Coronary artery (tissue), 2 donors: ENCODE results near the gene PHC1.

Experiments used
- DNase-seq: peaks from one replicate; pipeline ENCODE4 v3.0.0-alpha.2; 2017; ENCODE audit warnings: low spot score
- H3K27ac ChIP-seq, 2 donors: fragments of 200-600 bp; sonication (generic); one replicate each; pipeline ENCODE4 v1.5.1; 2016 to 2019
- H3K4me3 ChIP-seq: fragments of 200-600 bp; sonication (generic); 2 replicates; pipeline ENCODE4 v1.5.1; 2016; ENCODE audit warnings: mild to moderate bottlenecking, moderate library complexity
- TF ChIP-seq, protein P1 (sequence below): fragments of 200-600 bp; sonication (generic); IDR thresholded peaks from one replicate; pipeline ENCODE4 v1.5.1; 2019; ENCODE audit warnings: antibody characterized with exemption

The PHC1 gene

DNA sequence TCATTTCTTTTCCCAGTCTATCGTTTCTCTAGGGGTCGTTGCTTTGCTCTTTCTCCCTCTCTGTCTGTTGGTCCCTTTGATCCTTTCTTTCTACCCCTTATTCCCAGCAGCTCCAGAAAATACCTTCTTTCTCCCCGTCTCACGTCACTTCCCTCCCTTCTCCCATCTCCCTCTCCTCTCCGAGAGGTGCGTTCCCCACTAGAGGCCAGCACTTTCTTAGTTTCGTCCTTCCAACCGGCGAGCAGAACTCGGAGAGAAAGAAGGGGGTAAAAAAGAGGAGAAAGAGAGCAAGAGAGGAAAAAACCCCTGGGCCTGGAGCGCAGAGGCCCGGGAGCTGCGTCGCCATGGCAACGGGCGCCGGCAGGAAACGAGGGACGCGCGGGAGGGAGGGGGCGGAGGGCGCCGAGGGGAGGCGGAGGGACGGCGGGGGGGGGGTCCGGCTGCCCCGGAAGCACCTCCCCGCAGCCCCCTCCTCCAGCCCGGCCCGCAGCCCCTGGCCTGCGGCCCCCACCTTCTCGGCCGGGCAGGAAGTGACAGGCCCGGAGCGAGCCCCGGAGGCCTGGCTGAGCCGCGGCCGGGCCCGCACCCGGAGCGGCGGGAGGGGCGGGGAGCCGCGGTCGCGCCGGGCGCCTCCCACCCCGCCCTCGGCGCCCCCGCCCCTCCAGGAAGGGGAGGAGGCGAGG, at the start of gene PHC1:
Gene PHC1, plus strand, starts transcription at position 477 of the 683 bp plus-strand sequence. CDS start 3,169 bp downstream, outside the sequence.
- peak; percentile 87 for DNase-seq
- Histone ChIP-seq H3K4me3 (peak within 1 kb of the TSS; percentile 79), H3K27ac (peak within 1 kb of the TSS; percentile 86 to 95)

GRCh38 chr12:8866429-8866828, 47.9 kb upstream of the PHC1 start:
- DNase-seq = no peak
- Histone ChIP-seq H3K27ac (no peak overlapping the region), H3K4me3 (no peak overlapping the region)
- TF ChIP-seq, protein P1, sequence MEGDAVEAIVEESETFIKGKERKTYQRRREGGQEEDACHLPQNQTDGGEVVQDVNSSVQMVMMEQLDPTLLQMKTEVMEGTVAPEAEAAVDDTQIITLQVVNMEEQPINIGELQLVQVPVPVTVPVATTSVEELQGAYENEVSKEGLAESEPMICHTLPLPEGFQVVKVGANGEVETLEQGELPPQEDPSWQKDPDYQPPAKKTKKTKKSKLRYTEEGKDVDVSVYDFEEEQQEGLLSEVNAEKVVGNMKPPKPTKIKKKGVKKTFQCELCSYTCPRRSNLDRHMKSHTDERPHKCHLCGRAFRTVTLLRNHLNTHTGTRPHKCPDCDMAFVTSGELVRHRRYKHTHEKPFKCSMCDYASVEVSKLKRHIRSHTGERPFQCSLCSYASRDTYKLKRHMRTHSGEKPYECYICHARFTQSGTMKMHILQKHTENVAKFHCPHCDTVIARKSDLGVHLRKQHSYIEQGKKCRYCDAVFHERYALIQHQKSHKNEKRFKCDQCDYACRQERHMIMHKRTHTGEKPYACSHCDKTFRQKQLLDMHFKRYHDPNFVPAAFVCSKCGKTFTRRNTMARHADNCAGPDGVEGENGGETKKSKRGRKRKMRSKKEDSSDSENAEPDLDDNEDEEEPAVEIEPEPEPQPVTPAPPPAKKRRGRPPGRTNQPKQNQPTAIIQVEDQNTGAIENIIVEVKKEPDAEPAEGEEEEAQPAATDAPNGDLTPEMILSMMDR = no peak

- Histone ChIP-seq H3K4me3 (no peak overlapping the region), H3K27ac (no peak overlapping the region)
- DNase-seq = no peak
- TF ChIP-seq, protein P1 = no peak
These were observed 47.3 kb upstream of the PHC1 start for GRCh38 chr12:8867009-8867408.

DNA sequence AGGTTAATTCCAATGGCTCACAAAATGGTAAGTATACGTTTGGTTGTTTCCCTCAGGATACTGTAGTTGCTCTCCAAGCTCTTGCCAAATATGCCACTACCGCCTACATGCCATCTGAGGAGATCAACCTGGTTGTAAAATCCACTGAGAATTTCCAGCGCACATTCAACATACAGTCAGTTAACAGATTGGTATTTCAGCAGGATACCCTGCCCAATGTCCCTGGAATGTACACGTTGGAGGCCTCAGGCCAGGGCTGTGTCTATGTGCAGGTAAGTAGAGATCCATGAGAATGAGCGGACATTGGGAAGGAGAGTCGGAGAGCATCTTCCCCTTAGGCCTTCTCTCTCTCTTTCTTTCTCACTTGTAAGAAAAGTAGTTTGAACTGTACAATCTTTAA, 46.5 kb upstream of the PHC1 start:
- TF ChIP-seq, protein P1 = no peak
- DNase-seq = no peak
- H3K4me3 ChIP-seq = no peak overlapping the region

DNA sequence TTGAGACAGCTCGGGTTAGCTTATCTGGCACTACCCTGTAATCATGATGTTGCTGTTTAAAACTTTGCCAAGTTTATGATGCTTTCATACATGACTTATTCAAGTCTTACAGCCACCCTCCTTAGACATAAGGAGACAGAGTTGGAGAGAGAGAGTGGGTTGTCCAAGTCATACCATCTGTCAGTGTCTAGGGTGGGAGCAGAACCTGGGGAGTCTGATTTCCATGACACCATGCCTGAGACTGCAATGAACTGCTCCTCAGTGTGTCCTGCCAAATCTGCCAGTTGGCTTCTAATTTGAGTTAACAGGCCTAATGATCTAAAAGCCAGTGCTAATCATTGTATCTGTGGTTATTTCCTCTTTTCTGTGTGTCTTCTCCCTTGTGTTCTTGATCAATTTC, 43.7 kb upstream of the PHC1 start:
- no peak overlapping the region for H3K4me3 ChIP-seq
- TF ChIP-seq, protein P1 = no peak
- H3K27ac ChIP-seq = no peak overlapping the region
- no peak for DNase-seq

More for the DNA sequence above, 46.5 kb upstream of the PHC1 start:
- no peak overlapping the region for H3K27ac ChIP-seq

GRCh38 chr12:8871068-8871467, 43.2 kb upstream of the PHC1 start:
- TF ChIP-seq, protein P1 = no peak
- Histone ChIP-seq H3K4me3 (no peak overlapping the region), H3K27ac (no peak overlapping the region)
- DNase-seq = no peak

GRCh38 chr12:8876887-8877286, 37.4 kb upstream of the PHC1 start:
- Histone ChIP-seq H3K4me3 (no peak overlapping the region), H3K27ac (no peak overlapping the region)
- TF ChIP-seq, protein P1 = no peak
- no peak for DNase-seq
